H9 (cell line): ENCODE results near the gene ZNF14. TPM values are rescaled to one million over a fixed set of nuclear protein-coding genes. Genes with fewer than 3 reads are reported as not detected.
"Not testable (repeated sequence)": the region's sequence is repeated elsewhere in the genome, so short reads cannot be mapped to it uniquely, and the experiment has no call there.

Source experiments
- DNase-seq: peaks from one replicate; pipeline ENCODE4 v3.0.0-alpha.2; 2017
- H2AFZ ChIP-seq: one replicate; pipeline ENCODE4 v1.6.1; 2013; ENCODE audit warnings: mild to moderate bottlenecking, low read length, control low read depth, moderate library complexity
- H2AK5ac ChIP-seq: 2 replicates; pipeline ENCODE4 v1.6.1; 2013; ENCODE audit warnings: low read length, control low read depth, mixed read lengths; ENCODE audit not compliant: insufficient read length
- H2BK120ac ChIP-seq: one replicate; pipeline ENCODE4 v1.6.1; 2013; ENCODE audit warnings: low read depth, mild to moderate bottlenecking, low read length, control low read depth, inconsistent platforms; ENCODE audit not compliant: poor library complexity, severe bottlenecking
- H2BK12ac ChIP-seq: 2 replicates; pipeline ENCODE4 v1.6.1; 2013; ENCODE audit warnings: low read length, control low read depth, mixed read lengths, low read depth; ENCODE audit not compliant: insufficient read length
- H2BK15ac ChIP-seq: 2 replicates; pipeline ENCODE4 v1.6.1; 2013; ENCODE audit warnings: low read depth, low read length, control low read depth
- H2BK20ac ChIP-seq: one replicate; pipeline ENCODE4 v1.6.1; 2013; ENCODE audit warnings: low read depth, mild to moderate bottlenecking, low read length, control low read depth, inconsistent platforms; ENCODE audit not compliant: poor library complexity, severe bottlenecking
- H2BK5ac ChIP-seq: 2 replicates; pipeline ENCODE4 v1.6.1; 2013; ENCODE audit warnings: low read length, control low read depth, mixed read lengths; ENCODE audit not compliant: insufficient read length
- H3K14ac ChIP-seq: 2 replicates; pipeline ENCODE4 v1.6.1; 2013; ENCODE audit warnings: low read length, control low read depth; ENCODE audit not compliant: insufficient read depth
- H3K18ac ChIP-seq: 2 replicates; pipeline ENCODE4 v1.6.1; 2013; ENCODE audit warnings: low read depth, mild to moderate bottlenecking, mixed read lengths, low read length, control low read depth; ENCODE audit not compliant: insufficient read length
- H3K23ac ChIP-seq: 2 replicates; pipeline ENCODE4 v1.6.1; 2013; ENCODE audit warnings: low read length, control low read depth, mixed read lengths, low read depth; ENCODE audit not compliant: insufficient read length
- H3K23me2 ChIP-seq: 2 replicates; pipeline ENCODE4 v1.6.1; 2013; ENCODE audit warnings: low read depth, mild to moderate bottlenecking, mixed read lengths, low read length, control low read depth; ENCODE audit not compliant: insufficient read length, poor library complexity, severe bottlenecking
- H3K27ac ChIP-seq: 2 replicates; pipeline ENCODE4 v1.5.1; 2013; ENCODE audit warnings: low read length, control low read depth, mixed read lengths, low read depth; ENCODE audit not compliant: insufficient read length
- H3K27me3 ChIP-seq: 2 replicates; pipeline ENCODE4 v1.6.1; 2013; ENCODE audit warnings: low read length, control low read depth, inconsistent platforms; ENCODE audit not compliant: insufficient read depth
- H3K4ac ChIP-seq: 2 replicates; pipeline ENCODE4 v1.6.1; 2013; ENCODE audit warnings: low read depth, mild to moderate bottlenecking, control low read depth, inconsistent platforms, low read length, moderate library complexity
- H3K4me1 ChIP-seq: 2 replicates; pipeline ENCODE4 v1.6.1; 2013; ENCODE audit warnings: low read length, control low read depth, inconsistent platforms; ENCODE audit not compliant: insufficient read depth
- H3K4me2 ChIP-seq: 2 replicates; pipeline ENCODE4 v1.6.1; 2013; ENCODE audit warnings: low read length, control low read depth, mixed read lengths; ENCODE audit not compliant: insufficient read length, insufficient read depth
- H3K56ac ChIP-seq: 2 replicates; pipeline ENCODE4 v1.6.1; 2013; ENCODE audit warnings: low read depth, mild to moderate bottlenecking, mixed read lengths, low read length, control low read depth; ENCODE audit not compliant: insufficient read length
- H3K79me1 ChIP-seq: 2 replicates; pipeline ENCODE4 v1.6.1; 2013; ENCODE audit warnings: low read depth, mild to moderate bottlenecking, moderate library complexity, low read length, control low read depth, inconsistent platforms; ENCODE audit not compliant: insufficient read depth, poor library complexity, severe bottlenecking
- H3K79me2 ChIP-seq: 2 replicates; pipeline ENCODE4 v1.6.1; 2013; ENCODE audit warnings: low read length, control low read depth, inconsistent platforms; ENCODE audit not compliant: insufficient read depth
- H3K9ac ChIP-seq: 2 replicates; pipeline ENCODE4 v1.6.1; 2013; ENCODE audit warnings: low read length, control low read depth, mixed read lengths; ENCODE audit not compliant: insufficient read length; ENCODE audit errors: extremely low read depth
- H3K9me3 ChIP-seq: one replicate; pipeline ENCODE4 v1.6.1; 2013; ENCODE audit warnings: low read depth, low read length, inconsistent platforms; ENCODE audit not compliant: control insufficient read depth
- H3T11ph ChIP-seq: one replicate; pipeline ENCODE4 v1.6.1; 2013; ENCODE audit warnings: mild to moderate bottlenecking, low read length, control low read depth, inconsistent platforms
- H4K20me1 ChIP-seq: one replicate; pipeline ENCODE4 v1.6.1; 2013; ENCODE audit not compliant: control insufficient read depth, insufficient read length, insufficient read depth
- H4K5ac ChIP-seq: 2 replicates; pipeline ENCODE4 v1.6.1; 2013; ENCODE audit warnings: low read depth, mild to moderate bottlenecking, mixed read lengths, low read length, control low read depth; ENCODE audit not compliant: insufficient read length
- H4K8ac ChIP-seq: replicated peaks from 2 replicates; pipeline ENCODE4 v1.6.1; 2013; ENCODE audit warnings: low read length, control low read depth, mixed read lengths, low read depth; ENCODE audit not compliant: insufficient read length
- H4K91ac ChIP-seq: 2 replicates; pipeline ENCODE4 v1.6.1; 2013; ENCODE audit warnings: low read depth, mild to moderate bottlenecking, moderate library complexity, mixed read lengths, low read length, control low read depth; ENCODE audit not compliant: insufficient read length
- H3K27ac Mint-ChIP-seq, 3 experiments: 2 replicates in 2 of 3; 3 replicates in 1 of 3; pipeline ENCODE4 v1.8.0; 2020 to 2021; ENCODE audit warnings: mixed read lengths in 3 of 3, mild to moderate bottlenecking in 1 of 3, moderate library complexity in 1 of 3
- H3K27me3 Mint-ChIP-seq: 2 replicates; pipeline ENCODE4 v1.8.0; 2021; ENCODE audit warnings: low read depth, mild to moderate bottlenecking, moderate library complexity, mixed read lengths
- H3K36me3 Mint-ChIP-seq, 3 experiments: 2 replicates in 2 of 3; 3 replicates in 1 of 3; pipeline ENCODE4 v1.8.0; 2020 to 2021; ENCODE audit warnings: low read depth in 3 of 3, mixed read lengths in 3 of 3; ENCODE audit not compliant: insufficient read depth in 1 of 3
- H3K4me1 Mint-ChIP-seq, 2 experiments: 2 replicates each; pipeline ENCODE4 v1.8.0; 2020; ENCODE audit warnings: mixed read lengths in 2 of 2
- H3K4me3 Mint-ChIP-seq, 2 experiments: 2 replicates in 1 of 2; 3 replicates in 1 of 2; pipeline ENCODE4 v1.8.0; 2020 to 2021; ENCODE audit warnings: mild to moderate bottlenecking in 2 of 2, mixed read lengths in 2 of 2, moderate library complexity in 1 of 2
- H3K9me3 Mint-ChIP-seq, 2 experiments: 2 replicates in 1 of 2; 3 replicates in 1 of 2; pipeline ENCODE4 v1.8.0; 2020; ENCODE audit warnings: mild to moderate bottlenecking in 2 of 2, mixed read lengths in 2 of 2, moderate library complexity in 1 of 2
- WGBS: extraction: QIAGEN DNeasy Blood & Tissue Kit; methylation state at CpG from one replicate; pipeline ENCODE4 v1.1.7; 2013; ENCODE audit warnings: missing lambda C conversion rate, low lambda C conversion rate, mixed read lengths; ENCODE audit not compliant: insufficient read length; ENCODE audit errors: extremely low coverage; 5-methylcytosine and 5-hydroxymethylcytosine counted together
- total RNA-seq: library from RNA; stranded (reverse); gene quantifications from 2 replicates; pipeline ENCODE4 v1.2.1, GENCODE V29; 2021
- TF ChIP-seq, protein P1 (sequence below): fragments of 200-600 bp; sonication (generic); conservative IDR thresholded peaks from 3 replicates; pipeline ENCODE4 v1.8.0; 2021; ENCODE audit warnings: antibody characterized with exemption, mild to moderate bottlenecking

ZNF14 gene
- total RNA-seq, 1 experiment from 2014 or later = 8.3 TPM

DNA sequence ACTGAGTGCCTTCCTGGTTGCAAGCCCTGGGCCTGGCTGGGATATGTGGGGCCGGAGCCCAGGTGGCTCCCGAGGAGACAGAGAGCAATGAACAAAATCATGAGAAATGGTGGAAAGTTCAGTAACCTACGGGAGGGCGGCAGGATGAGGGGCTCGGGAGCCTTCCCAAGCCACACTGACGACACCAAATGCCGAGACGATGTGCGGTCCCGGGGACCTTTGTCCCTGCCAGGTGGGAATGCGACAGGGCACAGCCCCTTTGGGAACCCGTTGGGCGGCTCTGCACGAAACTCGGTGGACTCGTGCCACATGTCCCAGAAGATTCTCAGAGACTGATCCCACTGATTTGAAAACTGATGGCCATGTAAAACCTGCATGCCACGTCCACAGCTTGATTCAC is 11.7 kb upstream of the ZNF14 start:
- H3K27ac ChIP-seq = no peak overlapping the region
- no peak overlapping the region for H3K14ac ChIP-seq
- H3K4me1 ChIP-seq = no peaks in the 10 kb centered on the region
- no peaks in the 10 kb centered on the region for H3K9me3 ChIP-seq
- H4K8ac ChIP-seq = no peak overlapping the region
- no peaks in the 10 kb centered on the region for H3K79me1 ChIP-seq
- H3K56ac ChIP-seq = no peak overlapping the region
- Mint-ChIP-seq H3K27ac (no peak overlapping the region), H3K36me3 (peaks cover 0 to 6% (median 0%) of the 10 kb centered on the region in 3 experiments; a peak in 2 of 7 replicates), H3K9me3 (peaks cover 24 to 26% of the 10 kb centered on the region in 2 experiments; a peak in 4 of 5 replicates), H3K27me3 (peaks cover 41% of the 10 kb centered on the region), H3K4me3 (no peak overlapping the region), H3K4me1 (no peaks in the 10 kb centered on the region)
- no peak overlapping the region for H3K4me2 ChIP-seq
- H3K23me2 ChIP-seq = no peaks in the 10 kb centered on the region
- H2BK15ac ChIP-seq = no peak overlapping the region
- WGBS = no CpG with 5 or more reads among the region's 17 CpGs
- H3K4ac ChIP-seq = no peak overlapping the region
- no peak overlapping the region for H3T11ph ChIP-seq
- no peak overlapping the region for H3K18ac ChIP-seq
- no peak overlapping the region for H2BK5ac ChIP-seq
- no peak overlapping the region for H2AFZ ChIP-seq
- no peaks in the 10 kb centered on the region for H3K27me3 ChIP-seq
- no peak overlapping the region for H3K9ac ChIP-seq
- no peak overlapping the region for H2BK12ac ChIP-seq
- no peak overlapping the region for H4K91ac ChIP-seq
- H2BK120ac ChIP-seq = no peak overlapping the region
- no peak overlapping the region for H2AK5ac ChIP-seq
- H3K23ac ChIP-seq = no peak overlapping the region
- H2BK20ac ChIP-seq = no peak overlapping the region
- TF ChIP-seq, protein P1, sequence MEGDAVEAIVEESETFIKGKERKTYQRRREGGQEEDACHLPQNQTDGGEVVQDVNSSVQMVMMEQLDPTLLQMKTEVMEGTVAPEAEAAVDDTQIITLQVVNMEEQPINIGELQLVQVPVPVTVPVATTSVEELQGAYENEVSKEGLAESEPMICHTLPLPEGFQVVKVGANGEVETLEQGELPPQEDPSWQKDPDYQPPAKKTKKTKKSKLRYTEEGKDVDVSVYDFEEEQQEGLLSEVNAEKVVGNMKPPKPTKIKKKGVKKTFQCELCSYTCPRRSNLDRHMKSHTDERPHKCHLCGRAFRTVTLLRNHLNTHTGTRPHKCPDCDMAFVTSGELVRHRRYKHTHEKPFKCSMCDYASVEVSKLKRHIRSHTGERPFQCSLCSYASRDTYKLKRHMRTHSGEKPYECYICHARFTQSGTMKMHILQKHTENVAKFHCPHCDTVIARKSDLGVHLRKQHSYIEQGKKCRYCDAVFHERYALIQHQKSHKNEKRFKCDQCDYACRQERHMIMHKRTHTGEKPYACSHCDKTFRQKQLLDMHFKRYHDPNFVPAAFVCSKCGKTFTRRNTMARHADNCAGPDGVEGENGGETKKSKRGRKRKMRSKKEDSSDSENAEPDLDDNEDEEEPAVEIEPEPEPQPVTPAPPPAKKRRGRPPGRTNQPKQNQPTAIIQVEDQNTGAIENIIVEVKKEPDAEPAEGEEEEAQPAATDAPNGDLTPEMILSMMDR = no peak
- no peaks in the 10 kb centered on the region for H3K79me2 ChIP-seq
- no peak overlapping the region for H4K5ac ChIP-seq
- no peaks in the 10 kb centered on the region for H4K20me1 ChIP-seq
- no peak for DNase-seq

DNA sequence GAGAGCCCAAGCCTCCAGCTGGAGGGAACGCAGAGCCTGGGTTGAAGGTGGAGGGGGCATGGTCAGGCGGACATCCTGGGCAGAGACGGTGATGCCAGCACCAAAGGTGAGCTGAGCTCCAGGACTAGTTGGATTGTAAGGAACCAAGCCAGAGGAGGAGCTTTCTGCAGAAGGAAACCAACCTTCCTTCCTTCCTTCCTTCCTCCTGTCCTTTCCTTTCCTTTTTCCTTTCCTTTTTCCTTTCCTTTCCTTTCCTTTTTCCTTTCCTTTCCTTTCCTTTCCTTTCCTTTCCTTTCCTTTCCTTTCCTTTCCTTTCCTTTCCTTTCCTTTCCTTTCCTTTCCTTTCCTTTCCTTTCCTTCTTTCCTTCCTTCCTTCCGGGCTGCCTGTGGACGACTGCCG is 11.0 kb upstream of the ZNF14 start:
- H3K27me3 Mint-ChIP-seq = peaks cover 41% of the 10 kb centered on the region
- H3T11ph ChIP-seq, H3K9me3 ChIP-seq, H3K9ac ChIP-seq, H2BK15ac ChIP-seq, H3K27me3 ChIP-seq, H3K27ac Mint-ChIP-seq, H3K79me2 ChIP-seq, DNase-seq, H3K4me2 ChIP-seq, H2BK5ac ChIP-seq, H4K5ac ChIP-seq, H2AK5ac ChIP-seq, H3K14ac ChIP-seq, H4K91ac ChIP-seq, H2BK20ac ChIP-seq, H2BK120ac ChIP-seq, H3K4me1 Mint-ChIP-seq, H3K23me2 ChIP-seq, H3K27ac ChIP-seq, H3K36me3 Mint-ChIP-seq, H3K56ac ChIP-seq, H4K8ac ChIP-seq, H3K4ac ChIP-seq, H2AFZ ChIP-seq, H3K23ac ChIP-seq, H3K4me1 ChIP-seq, H3K79me1 ChIP-seq, H3K18ac ChIP-seq, H4K20me1 ChIP-seq, H3K4me3 Mint-ChIP-seq, H2BK12ac ChIP-seq: not testable (repeated sequence)
- H3K9me3 Mint-ChIP-seq = peaks cover 21 to 23% of the 10 kb centered on the region in 2 experiments; a peak in 4 of 5 replicates
- WGBS = no CpG with 5 or more reads among the region's 6 CpGs
